HEK293 (cell line): ENCODE measurements around the gene HMGA1.

Experiments used
- GLIS2 ChIP-seq: fragments of 450-650 bp; formaldehyde crosslinking; IDR thresholded peaks from 2 replicates; pipeline ENCODE4 v1.5.1; 2016; ENCODE audit warnings: missing biosample characterization, missing genetic modification characterization
- IKZF3 ChIP-seq: fragments of 450-650 bp; IDR thresholded peaks from 2 replicates; pipeline ENCODE4 v1.5.0; 2018; ENCODE audit warnings: missing biosample characterization, mild to moderate bottlenecking, missing genetic modification characterization, moderate library complexity
- KLF8 ChIP-seq: fragments of 450-650 bp; formaldehyde crosslinking; IDR thresholded peaks from 2 replicates; pipeline ENCODE4 v1.5.1; 2016; ENCODE audit warnings: missing biosample characterization, missing genetic modification characterization
- OVOL3 ChIP-seq: fragments of 450-650 bp; formaldehyde crosslinking; IDR thresholded peaks from 2 replicates; pipeline ENCODE4 v1.5.1; 2016; ENCODE audit warnings: missing biosample characterization, missing genetic modification characterization
- PRDM2 ChIP-seq: fragments of 450-650 bp; formaldehyde crosslinking; IDR thresholded peaks from 2 replicates; pipeline ENCODE4 v1.5.1; 2016; ENCODE audit warnings: missing biosample characterization, missing genetic modification characterization, borderline replicate concordance
- RBAK ChIP-seq: fragments of 450-650 bp; formaldehyde crosslinking; IDR thresholded peaks from 2 replicates; pipeline ENCODE4 v1.5.1; 2016; ENCODE audit warnings: missing biosample characterization, missing genetic modification characterization
- SCRT2 ChIP-seq: fragments of 450-650 bp; formaldehyde crosslinking; IDR thresholded peaks from 2 replicates; pipeline ENCODE4 v1.5.1; 2016; ENCODE audit warnings: missing biosample characterization, missing genetic modification characterization
- ZBTB48 ChIP-seq: fragments of 450-650 bp; formaldehyde crosslinking; IDR thresholded peaks from 2 replicates; pipeline ENCODE4 v1.5.1; 2016; ENCODE audit warnings: missing biosample characterization, missing genetic modification characterization
- ZNF10 ChIP-seq: fragments of 450-650 bp; formaldehyde crosslinking; IDR thresholded peaks from 2 replicates; pipeline ENCODE4 v1.5.1; 2017; ENCODE audit warnings: missing biosample characterization, missing genetic modification characterization
- ZNF133 ChIP-seq: fragments of 450-650 bp; formaldehyde crosslinking; IDR thresholded peaks from 2 replicates; pipeline ENCODE4 v1.5.1; 2016; ENCODE audit warnings: missing biosample characterization, missing genetic modification characterization
- ZNF140 ChIP-seq: fragments of 450-650 bp; formaldehyde crosslinking; IDR thresholded peaks from 2 replicates; pipeline ENCODE4 v1.5.1; 2016; ENCODE audit warnings: missing biosample characterization, missing genetic modification characterization
- ZNF148 ChIP-seq: fragments of 450-650 bp; formaldehyde crosslinking; IDR thresholded peaks from 2 replicates; pipeline ENCODE4 v1.5.0; 2017; ENCODE audit warnings: missing biosample characterization, missing genetic modification characterization, borderline replicate concordance
- ZNF16 ChIP-seq: fragments of 450-650 bp; formaldehyde crosslinking; IDR thresholded peaks from 2 replicates; pipeline ENCODE4 v1.5.1; 2016; ENCODE audit warnings: low read depth, missing biosample characterization, missing genetic modification characterization
- ZNF311 ChIP-seq: fragments of 450-650 bp; formaldehyde crosslinking; IDR thresholded peaks from 2 replicates; pipeline ENCODE4 v1.5.1; 2017; ENCODE audit warnings: missing biosample characterization, missing genetic modification characterization, borderline replicate concordance
- ZNF341 ChIP-seq: fragments of 450-650 bp; formaldehyde crosslinking; IDR thresholded peaks from 2 replicates; pipeline ENCODE4; 2016; ENCODE audit warnings: low read depth, missing biosample characterization, missing genetic modification characterization
- ZNF488 ChIP-seq: fragments of 450-650 bp; formaldehyde crosslinking; IDR thresholded peaks from 2 replicates; pipeline ENCODE4 v1.5.1; 2016; ENCODE audit warnings: missing biosample characterization, missing genetic modification characterization
- ZNF580 ChIP-seq: fragments of 450-650 bp; formaldehyde crosslinking; IDR thresholded peaks from 2 replicates; pipeline ENCODE4 v1.5.1; 2016; ENCODE audit warnings: missing biosample characterization, missing genetic modification characterization
- ZNF600 ChIP-seq: fragments of 450-650 bp; formaldehyde crosslinking; IDR thresholded peaks from 2 replicates; pipeline ENCODE4 v1.5.1; 2016; ENCODE audit warnings: missing biosample characterization, missing genetic modification characterization
- ZNF624 ChIP-seq: fragments of 450-650 bp; formaldehyde crosslinking; IDR thresholded peaks from 2 replicates; pipeline ENCODE4 v1.5.1; 2017; ENCODE audit warnings: missing biosample characterization, missing genetic modification characterization
- ZNF658 ChIP-seq: fragments of 450-650 bp; formaldehyde crosslinking; IDR thresholded peaks from 2 replicates; pipeline ENCODE4; 2016; ENCODE audit warnings: missing biosample characterization, missing genetic modification characterization
- ZNF830 ChIP-seq: fragments of 450-650 bp; IDR thresholded peaks from 2 replicates; pipeline ENCODE4 v1.5.0; 2018; ENCODE audit warnings: missing biosample characterization, missing genetic modification characterization, low read depth, mild to moderate bottlenecking, moderate library complexity
- ZNF837 ChIP-seq: fragments of 450-650 bp; formaldehyde crosslinking; IDR thresholded peaks from 2 replicates; pipeline ENCODE4 v1.5.1; 2016; ENCODE audit warnings: missing biosample characterization, missing genetic modification characterization
- ZSCAN16 ChIP-seq: fragments of 450-650 bp; formaldehyde crosslinking; IDR thresholded peaks from 2 replicates; pipeline ENCODE4 v1.5.1; 2016; ENCODE audit warnings: missing biosample characterization, missing genetic modification characterization
- TF ChIP-seq, protein P1 (sequence below): fragments of 450-650 bp; formaldehyde crosslinking; IDR thresholded peaks from 2 replicates; pipeline ENCODE4 v1.5.1; 2016; ENCODE audit warnings: missing biosample characterization, missing genetic modification characterization
- TF ChIP-seq, protein P2 (sequence below): fragments of 450-650 bp; IDR thresholded peaks from 2 replicates; pipeline ENCODE4 v1.5.1; 2018; ENCODE audit warnings: missing biosample characterization, mild to moderate bottlenecking, missing genetic modification characterization

Gene HMGA1

GRCh38 chr6:34246563-34247391 lies 10.1 kb downstream of the HMGA1 start (continued):
- TF ChIP-seq ZNF148 (tag by site-specific recombination) (no peak), ZNF133 (tag by site-specific recombination) (no peak), ZNF341 (tag by site-specific recombination) (no peak), ZNF580 (tag by site-specific recombination) (no peak), ZBTB48 (tag by site-specific recombination) (no peak), ZNF16 (tag by site-specific recombination) (no peak), ZNF600 (tag by site-specific recombination) (peak; percentile 83), ZNF311 (tag by site-specific recombination) (no peak), ZNF658 (tag by site-specific recombination) (no peak), ZNF837 (no peak), ZNF10 (peak; percentile 99), IKZF3 (tag by site-specific recombination) (peak; percentile 52; the same call in 1 of the 2 replicates), GLIS2 (tag by site-specific recombination) (peak; percentile 78), ZNF830 (tag by site-specific recombination) (no peak), OVOL3 (tag by site-specific recombination) (no peak), ZNF140 (tag by site-specific recombination) (no peak), ZSCAN16 (tag by site-specific recombination) (no peak), SCRT2 (tag by site-specific recombination) (peak; percentile 79), ZNF488 (tag by site-specific recombination) (no peak), PRDM2 (no peak), ZNF624 (tag by site-specific recombination) (no peak), RBAK (no peak), KLF8 (tag by site-specific recombination) (peak; percentile 44; the same call in 1 of the 2 replicates)
- TF ChIP-seq, protein P1, sequence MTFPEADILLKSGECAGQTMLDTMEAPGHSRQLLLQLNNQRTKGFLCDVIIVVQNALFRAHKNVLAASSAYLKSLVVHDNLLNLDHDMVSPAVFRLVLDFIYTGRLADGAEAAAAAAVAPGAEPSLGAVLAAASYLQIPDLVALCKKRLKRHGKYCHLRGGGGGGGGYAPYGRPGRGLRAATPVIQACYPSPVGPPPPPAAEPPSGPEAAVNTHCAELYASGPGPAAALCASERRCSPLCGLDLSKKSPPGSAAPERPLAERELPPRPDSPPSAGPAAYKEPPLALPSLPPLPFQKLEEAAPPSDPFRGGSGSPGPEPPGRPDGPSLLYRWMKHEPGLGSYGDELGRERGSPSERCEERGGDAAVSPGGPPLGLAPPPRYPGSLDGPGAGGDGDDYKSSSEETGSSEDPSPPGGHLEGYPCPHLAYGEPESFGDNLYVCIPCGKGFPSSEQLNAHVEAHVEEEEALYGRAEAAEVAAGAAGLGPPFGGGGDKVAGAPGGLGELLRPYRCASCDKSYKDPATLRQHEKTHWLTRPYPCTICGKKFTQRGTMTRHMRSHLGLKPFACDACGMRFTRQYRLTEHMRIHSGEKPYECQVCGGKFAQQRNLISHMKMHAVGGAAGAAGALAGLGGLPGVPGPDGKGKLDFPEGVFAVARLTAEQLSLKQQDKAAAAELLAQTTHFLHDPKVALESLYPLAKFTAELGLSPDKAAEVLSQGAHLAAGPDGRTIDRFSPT (tag by site-specific recombination): peak; percentile 92
- TF ChIP-seq, protein P2, sequence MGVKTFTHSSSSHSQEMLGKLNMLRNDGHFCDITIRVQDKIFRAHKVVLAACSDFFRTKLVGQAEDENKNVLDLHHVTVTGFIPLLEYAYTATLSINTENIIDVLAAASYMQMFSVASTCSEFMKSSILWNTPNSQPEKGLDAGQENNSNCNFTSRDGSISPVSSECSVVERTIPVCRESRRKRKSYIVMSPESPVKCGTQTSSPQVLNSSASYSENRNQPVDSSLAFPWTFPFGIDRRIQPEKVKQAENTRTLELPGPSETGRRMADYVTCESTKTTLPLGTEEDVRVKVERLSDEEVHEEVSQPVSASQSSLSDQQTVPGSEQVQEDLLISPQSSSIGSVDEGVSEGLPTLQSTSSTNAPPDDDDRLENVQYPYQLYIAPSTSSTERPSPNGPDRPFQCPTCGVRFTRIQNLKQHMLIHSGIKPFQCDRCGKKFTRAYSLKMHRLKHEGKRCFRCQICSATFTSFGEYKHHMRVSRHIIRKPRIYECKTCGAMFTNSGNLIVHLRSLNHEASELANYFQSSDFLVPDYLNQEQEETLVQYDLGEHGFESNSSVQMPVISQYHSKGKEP (tag by site-specific recombination): no peak
